WTC11 (cell line): ENCODE results near the gene ST8SIA3. TPM values are rescaled to one million over a fixed set of nuclear protein-coding genes. Genes with fewer than 3 reads are reported as not detected.

Source experiments
- ATAC-seq: fragments of 200-7000 bp; cut with Tn5 transposase; 2 replicates; pipeline ENCODE4 v1.10.0; 2021; ENCODE audit warnings: mild to moderate bottlenecking, moderate library complexity
- CTCF ChIA-PET: fragments of 300-600 bp; sonication (Branson Sonifier 250); formaldehyde crosslinking; loops from one replicate; lab custom pipeline; 2021; ENCODE audit warnings: antibody characterized with exemption; lab: Charles Lee
- POLR2A ChIA-PET: fragments of 350-600 bp; sonication (Branson Sonifier 250); formaldehyde crosslinking; loops from one replicate; lab custom pipeline; 2021; ENCODE audit warnings: antibody characterized with exemption; lab: Charles Lee
- DNase-seq: peaks from one replicate; pipeline ENCODE4 v3.0.0; 2021; ENCODE audit warnings: low spot score
- H3K27ac Mint-ChIP-seq: 2 replicates; pipeline ENCODE4 v1.8.0; 2021; ENCODE audit warnings: mixed read lengths
- H3K27me3 Mint-ChIP-seq: 2 replicates; pipeline ENCODE4 v1.8.0; 2021; ENCODE audit warnings: low read depth, mild to moderate bottlenecking, moderate library complexity, mixed read lengths
- H3K36me3 Mint-ChIP-seq: 2 replicates; pipeline ENCODE4 v1.8.0; 2021; ENCODE audit warnings: mixed read lengths
- H3K4me1 Mint-ChIP-seq: 2 replicates; pipeline ENCODE4 v1.8.0; 2022; ENCODE audit warnings: mixed read lengths
- H3K4me3 Mint-ChIP-seq: 2 replicates; pipeline ENCODE4 v1.8.0; 2021; ENCODE audit warnings: mild to moderate bottlenecking, moderate library complexity, mixed read lengths
- H3K9me3 Mint-ChIP-seq: 2 replicates; pipeline ENCODE4 v1.8.0; 2021; ENCODE audit warnings: mixed read lengths
- ETV6 ChIP-seq: sonication (generic); formaldehyde crosslinking; IDR thresholded peaks from 2 replicates; pipeline ENCODE4 v1.8.1; 2022; ENCODE audit warnings: mild to moderate bottlenecking, missing genetic modification reagents
- FOXK1 ChIP-seq: sonication (generic); formaldehyde crosslinking; IDR thresholded peaks from 2 replicates; pipeline ENCODE4 v1.8.0; 2022; ENCODE audit warnings: mild to moderate bottlenecking, moderate library complexity, missing genetic modification reagents
- MYBL2 ChIP-seq: sonication (generic); formaldehyde crosslinking; IDR thresholded peaks from 2 replicates; pipeline ENCODE4 v1.8.1; 2023; ENCODE audit warnings: mild to moderate bottlenecking, moderate library complexity, missing genetic modification reagents
- NFE2L1 ChIP-seq: sonication (generic); formaldehyde crosslinking; IDR thresholded peaks from 2 replicates; pipeline ENCODE4 v1.8.1; 2023; ENCODE audit warnings: missing genetic modification reagents
- RELA ChIP-seq: sonication (generic); formaldehyde crosslinking; IDR thresholded peaks from 2 replicates; pipeline ENCODE4 v1.8.1; 2022; ENCODE audit warnings: missing genetic modification reagents, mild to moderate bottlenecking, borderline replicate concordance
- RORB ChIP-seq: fragments of 250-450 bp; sonication (Bioruptor Pico); IDR thresholded peaks from 2 replicates; pipeline ENCODE4 v1.9.0; 2021; ENCODE audit warnings: mild to moderate bottlenecking
- SMAD4 ChIP-seq: sonication (generic); formaldehyde crosslinking; IDR thresholded peaks from 2 replicates; pipeline ENCODE4 v1.8.0; 2022; ENCODE audit warnings: mild to moderate bottlenecking, missing genetic modification reagents
- SOX15 ChIP-seq: fragments of 250-450 bp; sonication (Bioruptor Pico); IDR thresholded peaks from 2 replicates; pipeline ENCODE4 v1.9.0; 2021; ENCODE audit warnings: mild to moderate bottlenecking
- ZNF219 ChIP-seq: sonication (generic); formaldehyde crosslinking; IDR thresholded peaks from 2 replicates; pipeline ENCODE4 v1.8.0; 2023; ENCODE audit warnings: missing genetic modification reagents, mild to moderate bottlenecking, borderline replicate concordance
- ZNF317 ChIP-seq: sonication (generic); formaldehyde crosslinking; IDR thresholded peaks from 2 replicates; pipeline ENCODE4 v1.8.1; 2023; ENCODE audit warnings: low read depth, mild to moderate bottlenecking, moderate library complexity, missing genetic modification reagents, borderline replicate concordance
- ZNF396 ChIP-seq: fragments of 250-450 bp; sonication (Bioruptor Pico); IDR thresholded peaks from 2 replicates; pipeline ENCODE4 v1.8.0; 2021; ENCODE audit warnings: mild to moderate bottlenecking, moderate library complexity, borderline replicate concordance
- total RNA-seq: library from RNA; stranded (reverse); gene quantifications from 3 replicates; pipeline ENCODE4 v1.2.3, GENCODE V29; 2021
- TF ChIP-seq, protein P1 (sequence below): sonication (generic); formaldehyde crosslinking; IDR thresholded peaks from 2 replicates; pipeline ENCODE4 v1.8.1; 2023; ENCODE audit warnings: mild to moderate bottlenecking, missing genetic modification reagents, borderline replicate concordance
- TF ChIP-seq, protein P2 (sequence below): fragments of 250-450 bp; sonication (Bioruptor Pico); IDR thresholded peaks from 2 replicates; pipeline ENCODE4 v1.8.0; 2021; ENCODE audit warnings: mild to moderate bottlenecking
- TF ChIP-seq, protein P3 (sequence below): sonication (generic); formaldehyde crosslinking; IDR thresholded peaks from 2 replicates; pipeline ENCODE4 v1.8.0; 2022; ENCODE audit warnings: missing genetic modification reagents
- TF ChIP-seq, protein P4 (sequence below): sonication (generic); formaldehyde crosslinking; IDR thresholded peaks from 2 replicates; pipeline ENCODE4 v1.8.1; 2023; ENCODE audit warnings: mild to moderate bottlenecking, missing genetic modification reagents, moderate library complexity
- TF ChIP-seq, protein P5 (sequence below): sonication (generic); formaldehyde crosslinking; IDR thresholded peaks from 2 replicates; pipeline ENCODE4 v1.8.1; 2022; ENCODE audit warnings: missing genetic modification reagents, borderline replicate concordance

Gene ST8SIA3
- total RNA-seq, 1 experiment from 2014 or later = 2.3 TPM

DNA sequence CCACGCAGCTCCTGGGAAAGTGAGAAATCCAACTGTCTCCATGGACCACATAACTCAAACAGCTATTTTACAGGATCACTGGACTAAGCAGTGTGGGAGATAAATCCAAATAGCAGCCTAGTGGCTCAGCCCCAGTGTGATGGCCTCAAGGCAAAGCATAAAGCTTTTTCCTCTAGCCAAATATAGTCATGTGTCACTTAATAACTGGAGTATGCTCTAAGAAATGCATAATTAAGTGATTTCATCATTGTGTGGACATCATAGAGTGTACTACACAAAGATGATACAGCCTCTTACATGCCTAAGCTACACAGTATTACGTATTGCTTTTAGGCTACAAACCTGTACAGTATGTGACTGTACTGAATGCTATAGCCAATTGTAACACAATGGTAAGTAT is 31.8 kb upstream of the ST8SIA3 start:
- no peak for DNase-seq
- Mint-ChIP-seq H3K9me3 (peaks cover 12% of the 10 kb centered on the region; the same call in 1 of the 2 replicates), H3K4me3 (no peak overlapping the region), H3K27ac (no peak overlapping the region), H3K4me1 (no peaks in the 10 kb centered on the region), H3K27me3 (no peaks in the 10 kb centered on the region; the same call in 1 of the 2 replicates), H3K36me3 (no peaks in the 10 kb centered on the region)
- ChIA-PET POLR2A (no interaction called here), CTCF (no interaction called here)
- TF ChIP-seq RORB (no peak), SMAD4 (CRISPR knock-in tag) (no peak), FOXK1 (CRISPR knock-in tag) (no peak), SOX15 (no peak), MYBL2 (CRISPR knock-in tag) (no peak), ZNF219 (CRISPR knock-in tag) (no peak), NFE2L1 (CRISPR knock-in tag) (no peak), ETV6 (CRISPR knock-in tag) (no peak), ZNF317 (CRISPR knock-in tag) (no peak), ZNF396 (CRISPR knock-in tag) (no peak), RELA (CRISPR knock-in tag) (no peak)
- TF ChIP-seq, protein P1, sequence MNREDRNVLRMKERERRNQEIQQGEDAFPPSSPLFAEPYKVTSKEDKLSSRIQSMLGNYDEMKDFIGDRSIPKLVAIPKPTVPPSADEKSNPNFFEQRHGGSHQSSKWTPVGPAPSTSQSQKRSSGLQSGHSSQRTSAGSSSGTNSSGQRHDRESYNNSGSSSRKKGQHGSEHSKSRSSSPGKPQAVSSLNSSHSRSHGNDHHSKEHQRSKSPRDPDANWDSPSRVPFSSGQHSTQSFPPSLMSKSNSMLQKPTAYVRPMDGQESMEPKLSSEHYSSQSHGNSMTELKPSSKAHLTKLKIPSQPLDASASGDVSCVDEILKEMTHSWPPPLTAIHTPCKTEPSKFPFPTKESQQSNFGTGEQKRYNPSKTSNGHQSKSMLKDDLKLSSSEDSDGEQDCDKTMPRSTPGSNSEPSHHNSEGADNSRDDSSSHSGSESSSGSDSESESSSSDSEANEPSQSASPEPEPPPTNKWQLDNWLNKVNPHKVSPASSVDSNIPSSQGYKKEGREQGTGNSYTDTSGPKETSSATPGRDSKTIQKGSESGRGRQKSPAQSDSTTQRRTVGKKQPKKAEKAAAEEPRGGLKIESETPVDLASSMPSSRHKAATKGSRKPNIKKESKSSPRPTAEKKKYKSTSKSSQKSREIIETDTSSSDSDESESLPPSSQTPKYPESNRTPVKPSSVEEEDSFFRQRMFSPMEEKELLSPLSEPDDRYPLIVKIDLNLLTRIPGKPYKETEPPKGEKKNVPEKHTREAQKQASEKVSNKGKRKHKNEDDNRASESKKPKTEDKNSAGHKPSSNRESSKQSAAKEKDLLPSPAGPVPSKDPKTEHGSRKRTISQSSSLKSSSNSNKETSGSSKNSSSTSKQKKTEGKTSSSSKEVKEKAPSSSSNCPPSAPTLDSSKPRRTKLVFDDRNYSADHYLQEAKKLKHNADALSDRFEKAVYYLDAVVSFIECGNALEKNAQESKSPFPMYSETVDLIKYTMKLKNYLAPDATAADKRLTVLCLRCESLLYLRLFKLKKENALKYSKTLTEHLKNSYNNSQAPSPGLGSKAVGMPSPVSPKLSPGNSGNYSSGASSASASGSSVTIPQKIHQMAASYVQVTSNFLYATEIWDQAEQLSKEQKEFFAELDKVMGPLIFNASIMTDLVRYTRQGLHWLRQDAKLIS (CRISPR knock-in tag) = no peak
- TF ChIP-seq, protein P2, sequence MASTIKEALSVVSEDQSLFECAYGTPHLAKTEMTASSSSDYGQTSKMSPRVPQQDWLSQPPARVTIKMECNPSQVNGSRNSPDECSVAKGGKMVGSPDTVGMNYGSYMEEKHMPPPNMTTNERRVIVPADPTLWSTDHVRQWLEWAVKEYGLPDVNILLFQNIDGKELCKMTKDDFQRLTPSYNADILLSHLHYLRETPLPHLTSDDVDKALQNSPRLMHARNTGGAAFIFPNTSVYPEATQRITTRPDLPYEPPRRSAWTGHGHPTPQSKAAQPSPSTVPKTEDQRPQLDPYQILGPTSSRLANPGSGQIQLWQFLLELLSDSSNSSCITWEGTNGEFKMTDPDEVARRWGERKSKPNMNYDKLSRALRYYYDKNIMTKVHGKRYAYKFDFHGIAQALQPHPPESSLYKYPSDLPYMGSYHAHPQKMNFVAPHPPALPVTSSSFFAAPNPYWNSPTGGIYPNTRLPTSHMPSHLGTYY = no peak
- TF ChIP-seq, protein P3, sequence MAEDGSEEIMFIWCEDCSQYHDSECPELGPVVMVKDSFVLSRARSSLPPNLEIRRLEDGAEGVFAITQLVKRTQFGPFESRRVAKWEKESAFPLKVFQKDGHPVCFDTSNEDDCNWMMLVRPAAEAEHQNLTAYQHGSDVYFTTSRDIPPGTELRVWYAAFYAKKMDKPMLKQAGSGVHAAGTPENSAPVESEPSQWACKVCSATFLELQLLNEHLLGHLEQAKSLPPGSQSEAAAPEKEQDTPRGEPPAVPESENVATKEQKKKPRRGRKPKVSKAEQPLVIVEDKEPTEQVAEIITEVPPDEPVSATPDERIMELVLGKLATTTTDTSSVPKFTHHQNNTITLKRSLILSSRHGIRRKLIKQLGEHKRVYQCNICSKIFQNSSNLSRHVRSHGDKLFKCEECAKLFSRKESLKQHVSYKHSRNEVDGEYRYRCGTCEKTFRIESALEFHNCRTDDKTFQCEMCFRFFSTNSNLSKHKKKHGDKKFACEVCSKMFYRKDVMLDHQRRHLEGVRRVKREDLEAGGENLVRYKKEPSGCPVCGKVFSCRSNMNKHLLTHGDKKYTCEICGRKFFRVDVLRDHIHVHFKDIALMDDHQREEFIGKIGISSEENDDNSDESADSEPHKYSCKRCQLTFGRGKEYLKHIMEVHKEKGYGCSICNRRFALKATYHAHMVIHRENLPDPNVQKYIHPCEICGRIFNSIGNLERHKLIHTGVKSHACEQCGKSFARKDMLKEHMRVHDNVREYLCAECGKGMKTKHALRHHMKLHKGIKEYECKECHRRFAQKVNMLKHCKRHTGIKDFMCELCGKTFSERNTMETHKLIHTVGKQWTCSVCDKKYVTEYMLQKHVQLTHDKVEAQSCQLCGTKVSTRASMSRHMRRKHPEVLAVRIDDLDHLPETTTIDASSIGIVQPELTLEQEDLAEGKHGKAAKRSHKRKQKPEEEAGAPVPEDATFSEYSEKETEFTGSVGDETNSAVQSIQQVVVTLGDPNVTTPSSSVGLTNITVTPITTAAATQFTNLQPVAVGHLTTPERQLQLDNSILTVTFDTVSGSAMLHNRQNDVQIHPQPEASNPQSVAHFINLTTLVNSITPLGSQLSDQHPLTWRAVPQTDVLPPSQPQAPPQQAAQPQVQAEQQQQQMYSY (CRISPR knock-in tag) = no peak
- TF ChIP-seq, protein P4, sequence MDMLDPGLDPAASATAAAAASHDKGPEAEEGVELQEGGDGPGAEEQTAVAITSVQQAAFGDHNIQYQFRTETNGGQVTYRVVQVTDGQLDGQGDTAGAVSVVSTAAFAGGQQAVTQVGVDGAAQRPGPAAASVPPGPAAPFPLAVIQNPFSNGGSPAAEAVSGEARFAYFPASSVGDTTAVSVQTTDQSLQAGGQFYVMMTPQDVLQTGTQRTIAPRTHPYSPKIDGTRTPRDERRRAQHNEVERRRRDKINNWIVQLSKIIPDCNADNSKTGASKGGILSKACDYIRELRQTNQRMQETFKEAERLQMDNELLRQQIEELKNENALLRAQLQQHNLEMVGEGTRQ = no peak
- TF ChIP-seq, protein P5, sequence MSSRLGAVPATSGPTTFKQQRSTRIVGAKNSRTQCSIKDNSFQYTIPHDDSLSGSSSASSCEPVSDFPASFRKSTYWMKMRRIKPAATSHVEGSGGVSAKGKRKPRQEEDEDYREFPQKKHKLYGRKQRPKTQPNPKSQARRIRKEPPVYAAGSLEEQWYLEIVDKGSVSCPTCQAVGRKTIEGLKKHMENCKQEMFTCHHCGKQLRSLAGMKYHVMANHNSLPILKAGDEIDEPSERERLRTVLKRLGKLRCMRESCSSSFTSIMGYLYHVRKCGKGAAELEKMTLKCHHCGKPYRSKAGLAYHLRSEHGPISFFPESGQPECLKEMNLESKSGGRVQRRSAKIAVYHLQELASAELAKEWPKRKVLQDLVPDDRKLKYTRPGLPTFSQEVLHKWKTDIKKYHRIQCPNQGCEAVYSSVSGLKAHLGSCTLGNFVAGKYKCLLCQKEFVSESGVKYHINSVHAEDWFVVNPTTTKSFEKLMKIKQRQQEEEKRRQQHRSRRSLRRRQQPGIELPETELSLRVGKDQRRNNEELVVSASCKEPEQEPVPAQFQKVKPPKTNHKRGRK (CRISPR knock-in tag) = no peak
- no peak for ATAC-seq
